GM19328 (cell line): ENCODE measurements around the gene LCOR.
"Not testable (repeated sequence)": the region's sequence is repeated elsewhere in the genome, so short reads cannot be mapped to it uniquely, and the experiment has no call there.

Experiments used
- ATAC-seq: cut with Tn5 transposase; IDR thresholded peaks from one replicate; pipeline ENCODE4 v1.9.1; 2021; ENCODE audit warnings: mild to moderate bottlenecking, moderate library complexity; ENCODE audit not compliant: unreplicated experiment

LCOR gene

GRCh38 chr10:96838529-96838928 is 6.4 kb downstream of the LCOR start:
- no peak for ATAC-seq

- no peak for ATAC-seq
Measured at GRCh38 chr10:96840841-96841518, 8.9 kb downstream of the LCOR start.

GRCh38 chr10:96842896-96843723 is 11.0 kb downstream of the LCOR start:
- no peak for ATAC-seq

- ATAC-seq = no peak
Measured at GRCh38 chr10:96843823-96844222, 11.7 kb downstream of the LCOR start.

GRCh38 chr10:96846395-96846794 is 14.3 kb downstream of the LCOR start:
- no peak for ATAC-seq

DNA sequence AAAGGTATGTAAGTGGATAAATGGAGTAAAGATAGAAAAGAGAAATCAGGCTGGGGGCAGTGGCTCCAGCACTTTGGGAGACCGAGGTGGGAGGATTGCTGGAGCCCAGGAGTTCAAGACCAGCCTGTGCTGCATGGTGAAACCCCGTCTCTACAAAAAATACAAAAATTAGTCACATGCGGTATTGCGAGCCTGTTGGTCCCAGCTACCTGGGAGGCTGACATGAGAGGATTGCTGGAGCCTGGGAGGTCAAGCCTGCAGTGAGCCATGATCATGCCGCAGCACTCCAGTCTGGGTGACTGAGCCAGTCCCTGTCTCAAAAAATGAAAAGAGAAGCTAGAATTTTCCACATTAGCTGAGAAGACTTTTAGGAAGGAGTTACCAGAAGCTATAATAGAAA is 14.8 kb downstream of the LCOR start:
- no peak for ATAC-seq

DNA sequence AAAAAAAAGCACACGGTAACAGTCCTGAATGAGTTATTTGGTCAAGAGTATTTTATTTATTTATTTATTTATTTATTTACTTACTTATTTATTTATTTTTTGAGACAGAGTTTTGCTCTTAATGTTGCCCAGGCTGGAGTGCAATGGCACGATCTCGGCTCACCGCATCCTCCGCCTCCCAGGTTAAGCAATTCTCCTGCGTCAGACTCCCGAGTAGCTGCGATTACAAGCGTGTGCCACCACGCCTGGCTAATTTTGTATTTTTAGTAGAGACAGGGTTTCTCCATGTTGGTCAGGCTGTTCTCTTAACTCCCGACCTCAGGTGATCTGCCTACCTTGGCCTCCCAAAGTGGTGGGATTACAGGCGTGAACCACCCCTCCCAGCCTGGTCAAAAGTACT is 15.3 kb downstream of the LCOR start:
- not testable (repeated sequence) for ATAC-seq

- no peak for ATAC-seq
Measured at GRCh38 chr10:96850113-96850512, 18.0 kb downstream of the LCOR start.

GRCh38 chr10:96850825-96851224 is 18.7 kb downstream of the LCOR start:
- no peak for ATAC-seq

GRCh38 chr10:96851281-96851680 is 19.2 kb downstream of the LCOR start:
- ATAC-seq = no peak

DNA sequence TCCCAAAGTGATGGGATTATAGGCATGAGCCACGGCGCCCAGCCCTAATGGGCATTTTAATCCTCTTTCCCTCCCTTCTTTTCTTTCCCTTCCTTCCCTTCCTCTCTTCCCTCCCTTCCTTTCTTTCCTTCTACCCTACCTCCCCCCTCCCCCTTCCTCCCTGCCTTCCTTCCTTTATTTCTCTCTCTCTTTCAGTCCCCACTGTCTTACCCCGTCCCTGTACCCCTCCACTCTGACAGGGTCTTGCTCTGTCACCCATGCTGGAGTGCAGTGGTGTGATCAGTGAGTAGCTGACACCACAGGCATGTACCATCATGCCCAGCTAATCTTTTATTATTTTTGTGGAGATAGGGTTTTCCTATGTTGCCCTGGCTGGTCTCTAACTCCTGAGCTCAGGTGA is 24.2 kb downstream of the LCOR start:
- ATAC-seq = no peak

DNA sequence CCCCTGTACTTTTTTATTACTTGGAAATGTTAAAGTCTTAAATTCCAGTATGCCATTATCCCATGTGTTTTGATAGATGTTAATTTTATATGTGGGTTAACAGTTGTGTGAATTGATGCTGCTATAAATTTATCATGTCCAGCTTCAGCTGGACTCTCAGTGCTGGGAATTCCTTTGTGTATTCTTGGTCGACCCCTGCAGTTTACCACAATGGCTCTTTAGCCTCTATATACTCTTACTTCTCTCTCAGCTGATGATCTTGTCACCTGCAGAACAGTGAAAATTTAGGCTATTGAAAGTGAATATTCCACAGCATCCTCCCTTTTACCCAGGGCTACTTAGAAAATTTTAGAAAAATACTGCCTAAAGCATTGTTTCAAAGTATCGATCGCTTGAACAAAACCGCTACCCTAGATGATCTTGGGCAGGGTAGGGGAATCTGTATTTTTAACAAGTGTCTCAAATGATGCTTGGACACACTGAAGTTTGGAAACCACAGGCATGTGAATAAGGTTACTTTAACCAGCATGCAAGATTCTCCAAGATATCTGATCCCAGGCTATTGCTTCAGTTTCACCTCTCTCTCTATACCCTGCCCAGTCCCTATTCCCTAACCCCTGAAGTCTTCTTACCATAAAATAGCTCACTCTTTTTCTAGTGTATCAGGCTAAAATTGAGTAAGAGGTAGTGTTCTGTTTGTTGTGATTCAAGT is 25.4 kb downstream of the LCOR start:
- ATAC-seq = no peak

DNA sequence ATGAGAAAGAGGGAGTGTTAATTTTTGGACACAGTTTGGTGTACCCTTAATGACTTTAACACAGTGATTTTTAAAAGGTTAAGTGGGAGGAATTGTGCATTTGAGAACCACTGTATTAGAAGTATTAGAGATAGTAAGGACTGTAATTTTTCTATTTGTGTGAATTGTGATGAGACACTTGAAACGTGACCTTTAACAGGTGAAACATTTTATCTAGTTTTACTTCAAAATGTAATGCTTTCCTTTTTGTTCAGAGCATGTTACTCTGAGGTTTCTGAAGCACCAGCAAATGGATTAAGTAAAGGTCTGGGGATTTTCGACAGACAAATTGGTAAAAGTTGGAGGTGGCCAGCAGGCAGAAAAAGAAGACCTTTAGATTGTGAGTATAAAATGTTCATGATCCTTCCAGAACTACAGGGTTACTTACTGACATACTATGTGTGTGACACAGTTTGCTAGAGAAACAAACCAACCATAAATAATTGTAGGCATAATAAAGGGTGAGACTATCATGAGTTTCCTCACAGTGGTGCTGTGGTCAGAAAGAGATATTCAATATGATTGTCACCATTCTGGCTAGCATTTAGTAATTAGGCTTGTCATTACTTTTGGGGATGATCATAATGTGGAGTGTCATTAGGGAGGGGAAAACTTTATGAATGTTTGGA is 26.1 kb downstream of the LCOR start:
- ATAC-seq = no peak

GRCh38 chr10:96858706-96859050 is 26.6 kb downstream of the LCOR start:
- no peak for ATAC-seq

GRCh38 chr10:96860631-96861277 is 28.7 kb downstream of the LCOR start:
- ATAC-seq = no peak

GRCh38 chr10:96863922-96864543 is 31.9 kb downstream of the LCOR start:
- no peak for ATAC-seq

DNA sequence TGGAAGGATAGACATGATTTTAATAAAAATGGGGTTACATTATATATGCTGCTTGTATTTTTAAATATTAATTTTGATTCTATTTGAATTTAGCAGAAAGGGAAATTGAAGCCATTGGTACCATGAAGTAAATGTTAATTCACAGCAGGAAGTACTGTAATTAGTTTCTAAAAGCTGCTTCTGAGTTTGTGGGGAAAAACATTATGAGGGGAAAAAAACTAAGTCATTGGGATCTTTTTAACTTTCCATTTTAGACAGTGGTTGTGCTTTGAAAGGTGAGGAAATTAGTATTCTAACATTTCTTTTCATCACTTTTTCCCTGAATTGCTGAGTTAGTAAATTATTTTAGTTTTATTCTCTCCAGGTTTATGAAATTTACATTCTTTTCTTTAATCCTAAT is 41.0 kb downstream of the LCOR start:
- no peak for ATAC-seq

GRCh38 chr10:96873756-96874467 is 41.8 kb downstream of the LCOR start:
- ATAC-seq = no peak

DNA sequence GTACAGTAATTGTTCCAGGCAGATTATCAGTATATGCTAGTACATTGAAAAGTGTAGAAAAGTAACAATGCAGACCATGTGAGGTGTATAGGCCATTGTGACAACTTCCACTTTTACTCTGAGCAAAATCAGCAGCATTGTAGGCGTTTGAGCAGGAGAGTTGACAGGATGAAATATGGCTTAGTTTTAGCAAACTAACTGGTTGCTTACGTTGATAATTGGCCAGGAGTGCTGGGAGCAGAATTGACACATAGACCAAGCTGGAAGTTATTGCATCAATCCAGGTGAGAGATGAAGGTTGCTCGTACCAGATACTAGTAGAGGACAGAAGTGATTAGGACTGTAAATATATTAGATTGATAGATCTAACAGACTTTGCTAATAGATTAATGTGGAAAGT is 46.0 kb downstream of the LCOR start:
- ATAC-seq = no peak

- ATAC-seq = no peak
Measured at GRCh38 chr10:96880575-96880974, 48.5 kb downstream of the LCOR start.
